D341Med (cell line): Measurements from ENCODE around the gene PABPN1.
"Not testable (repeated sequence)": the region's sequence is repeated elsewhere in the genome, so short reads cannot be mapped to it uniquely, and the experiment has no call there.

ENCODE experiments used
- DNase-seq: peaks from one replicate; pipeline ENCODE4 v3.0.0; 2012; ENCODE audit warnings: low spot score

PABPN1 gene

DNA sequence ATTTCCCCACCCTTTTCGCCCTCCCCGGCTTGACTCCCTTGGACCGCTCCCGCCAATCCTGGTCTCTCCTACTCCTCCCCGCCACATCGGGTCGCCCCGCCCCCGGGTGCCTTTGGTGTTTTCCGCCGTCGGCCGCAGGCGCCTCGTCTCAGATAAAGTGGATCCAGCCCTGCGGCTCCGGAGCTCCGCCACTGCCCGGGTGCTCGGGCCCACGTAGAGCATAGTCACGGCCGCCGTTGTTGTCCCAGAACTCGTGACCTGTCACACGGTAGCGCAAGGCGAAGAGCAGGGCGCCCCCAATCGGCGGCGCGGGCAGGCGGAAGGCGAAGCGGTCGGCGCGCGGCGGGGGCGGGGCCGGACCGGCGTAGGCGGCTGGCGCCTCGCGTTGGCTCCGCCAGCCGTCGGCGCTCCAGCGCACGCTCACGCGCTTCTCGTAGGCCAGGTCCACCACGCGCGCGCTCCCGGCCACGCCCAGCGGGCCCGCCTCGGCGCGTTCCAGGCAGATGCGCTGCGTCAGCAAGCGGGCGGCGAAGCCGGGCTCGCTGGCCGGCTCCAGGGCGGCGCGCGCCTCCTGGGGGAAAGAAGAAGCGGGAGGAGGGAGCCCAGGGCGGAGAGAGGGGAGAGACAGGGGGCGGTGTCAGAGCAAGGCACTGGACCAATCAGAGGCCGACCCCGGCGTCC is 19.8 kb upstream of the PABPN1 start:
- peak; percentile 97 for DNase-seq

- no peak for DNase-seq
These were observed 19.3 kb upstream of the PABPN1 start for GRCh38 chr14:23301969-23302289.

GRCh38 chr14:23302290-23303225 is 18.7 kb upstream of the PABPN1 start, which contains the start of gene PPP1R3E:
Gene PPP1R3E, minus strand, starts transcription at chr14:23302859. Its CDS starts 283 bp downstream, at chr14:23302576.
- peak; percentile 75 for DNase-seq

DNA sequence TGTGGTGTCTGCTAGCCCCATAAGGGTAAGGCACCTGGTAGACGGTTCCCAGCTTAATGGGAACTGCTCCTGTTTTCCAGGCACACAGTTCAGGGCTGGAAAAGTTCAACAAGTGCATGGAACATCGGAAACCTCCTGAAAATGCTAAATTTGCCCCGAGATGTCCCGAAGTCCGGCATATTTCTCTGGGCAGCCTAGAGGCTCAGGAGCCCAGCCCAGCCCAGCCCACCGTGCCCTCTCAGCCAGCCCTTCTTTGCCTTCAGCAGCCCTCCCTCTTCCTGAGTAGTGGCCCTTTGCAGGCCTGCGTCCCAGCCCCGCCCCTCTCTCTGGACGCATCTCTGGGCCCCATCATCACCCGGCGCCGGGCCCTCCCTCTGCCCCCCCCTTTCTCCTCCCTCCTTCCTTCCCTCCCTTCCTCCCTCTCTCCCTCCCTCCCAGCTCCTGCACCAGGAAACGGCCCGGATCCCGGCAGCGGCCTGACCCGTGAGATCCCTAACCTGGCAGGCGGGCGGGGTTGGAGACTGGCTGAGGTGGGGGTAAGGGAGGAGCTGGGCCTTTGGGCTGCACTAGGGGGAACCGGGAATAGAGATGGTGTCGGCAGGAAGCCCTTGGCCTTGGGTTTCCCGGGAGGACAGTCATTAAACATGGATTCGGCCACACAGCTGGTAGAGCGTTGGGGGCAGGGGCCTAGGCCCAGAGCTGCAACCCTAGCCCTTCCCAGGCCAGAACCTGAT is 14.7 kb upstream of the PABPN1 start, which contains the start of gene BCL2L2:
BCL2L2 (plus strand) TSS at position 422 of the 734 bp plus-strand sequence. CDS start 935 bp downstream, outside the sequence.
- DNase-seq = peak; percentile 88

GRCh38 chr14:23307146-23307530 is 14.1 kb upstream of the PABPN1 start:
- DNase-seq = no peak

DNA sequence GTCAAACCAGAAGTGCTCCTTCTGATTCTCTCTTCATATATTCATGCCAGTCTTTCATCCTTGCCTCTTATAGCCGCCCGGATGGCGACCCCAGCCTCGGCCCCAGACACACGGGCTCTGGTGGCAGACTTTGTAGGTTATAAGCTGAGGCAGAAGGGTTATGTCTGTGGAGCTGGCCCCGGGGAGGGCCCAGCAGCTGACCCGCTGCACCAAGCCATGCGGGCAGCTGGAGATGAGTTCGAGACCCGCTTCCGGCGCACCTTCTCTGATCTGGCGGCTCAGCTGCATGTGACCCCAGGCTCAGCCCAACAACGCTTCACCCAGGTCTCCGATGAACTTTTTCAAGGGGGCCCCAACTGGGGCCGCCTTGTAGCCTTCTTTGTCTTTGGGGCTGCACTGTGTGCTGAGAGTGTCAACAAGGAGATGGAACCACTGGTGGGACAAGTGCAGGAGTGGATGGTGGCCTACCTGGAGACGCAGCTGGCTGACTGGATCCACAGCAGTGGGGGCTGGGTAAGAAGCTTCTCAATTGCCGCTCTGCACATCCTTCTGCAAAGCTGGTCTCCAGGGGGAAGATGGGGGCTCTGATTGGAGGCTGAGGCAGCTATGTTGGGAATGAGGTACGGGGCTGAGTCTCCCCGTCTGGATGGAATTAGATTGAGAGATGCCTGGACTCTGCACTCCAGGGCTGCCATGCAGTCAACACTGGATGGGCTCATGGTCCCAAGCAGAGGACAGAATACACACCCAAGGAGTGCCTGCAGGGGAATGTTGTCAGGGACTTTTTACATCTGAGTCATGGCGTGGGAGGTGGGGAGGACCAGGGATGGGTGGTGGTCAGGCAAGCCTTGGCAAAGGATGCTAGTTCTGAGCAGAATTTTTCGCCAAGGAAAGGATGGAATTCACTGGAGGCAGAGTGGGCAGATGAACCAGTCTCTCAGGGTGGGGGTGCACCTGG is 13.3 kb upstream of the PABPN1 start:
- no peak for DNase-seq

GRCh38 chr14:23308721-23309445 is 12.4 kb upstream of the PABPN1 start:
- no peak for DNase-seq

- no peak for DNase-seq
These were observed 10.7 kb upstream of the PABPN1 start for GRCh38 chr14:23310546-23310945.

DNA sequence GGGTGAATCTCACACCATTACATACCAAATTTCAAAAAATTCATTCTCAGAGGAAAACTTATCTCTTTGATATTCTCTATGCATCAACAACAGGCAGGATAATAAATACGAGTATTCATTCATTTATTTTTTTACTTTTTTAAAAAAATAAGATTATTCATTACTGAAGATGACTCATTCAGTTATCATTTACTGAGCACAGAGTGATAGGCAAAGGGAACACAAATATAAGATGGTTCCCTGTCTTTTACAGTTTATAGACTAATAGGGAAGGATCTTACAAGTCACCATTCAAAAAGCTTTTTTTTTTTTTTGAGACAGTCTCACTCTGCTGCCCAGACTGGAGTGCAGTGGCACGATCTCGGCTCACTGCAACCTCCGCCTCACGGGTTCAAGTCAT is 5.0 kb upstream of the PABPN1 start:
- no peak for DNase-seq

DNA sequence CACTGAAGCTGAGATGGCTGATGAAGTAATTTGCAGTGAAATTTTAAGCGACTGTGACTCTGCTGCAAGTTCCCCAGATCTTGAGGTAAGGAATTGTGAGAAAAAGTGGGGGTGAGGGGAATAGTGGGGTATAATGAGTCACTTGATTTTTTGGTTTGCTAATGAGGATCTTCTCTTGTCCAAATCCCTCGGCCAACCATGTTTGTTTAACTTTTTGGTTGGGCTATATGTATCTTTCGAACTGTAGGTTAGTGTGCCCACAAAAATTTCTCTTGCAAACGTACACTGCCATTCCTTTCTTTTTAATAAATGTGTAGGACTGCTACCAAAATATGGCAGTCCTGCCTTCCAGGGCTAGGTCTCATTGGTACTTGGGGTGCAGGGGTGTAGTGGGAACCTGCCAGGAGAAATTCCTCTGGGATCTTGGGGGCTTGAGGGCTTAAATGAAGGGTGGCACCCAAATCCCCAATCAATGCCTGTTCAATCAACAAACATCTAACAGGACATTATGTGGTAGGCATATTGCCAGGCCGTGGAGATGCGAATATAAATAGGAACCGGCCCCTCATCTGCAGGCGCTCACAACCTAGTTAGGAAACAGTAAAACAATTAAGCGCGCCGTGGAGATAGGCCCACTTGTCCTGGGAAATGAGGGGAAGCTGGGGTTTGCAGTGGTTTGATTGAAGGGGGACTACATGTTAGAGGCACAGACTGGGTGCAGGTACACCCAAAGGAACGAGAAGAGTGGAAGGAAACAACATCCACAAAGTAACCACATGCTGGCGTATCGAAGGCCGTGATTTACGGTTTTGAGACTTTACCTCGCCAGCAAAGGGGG is 1.3 kb upstream of the PABPN1 start:
- DNase-seq = no peak

GRCh38 chr14:23321572-23322547 is 603 bp downstream of the PABPN1 start:
- peak; percentile 69 for DNase-seq

DNA sequence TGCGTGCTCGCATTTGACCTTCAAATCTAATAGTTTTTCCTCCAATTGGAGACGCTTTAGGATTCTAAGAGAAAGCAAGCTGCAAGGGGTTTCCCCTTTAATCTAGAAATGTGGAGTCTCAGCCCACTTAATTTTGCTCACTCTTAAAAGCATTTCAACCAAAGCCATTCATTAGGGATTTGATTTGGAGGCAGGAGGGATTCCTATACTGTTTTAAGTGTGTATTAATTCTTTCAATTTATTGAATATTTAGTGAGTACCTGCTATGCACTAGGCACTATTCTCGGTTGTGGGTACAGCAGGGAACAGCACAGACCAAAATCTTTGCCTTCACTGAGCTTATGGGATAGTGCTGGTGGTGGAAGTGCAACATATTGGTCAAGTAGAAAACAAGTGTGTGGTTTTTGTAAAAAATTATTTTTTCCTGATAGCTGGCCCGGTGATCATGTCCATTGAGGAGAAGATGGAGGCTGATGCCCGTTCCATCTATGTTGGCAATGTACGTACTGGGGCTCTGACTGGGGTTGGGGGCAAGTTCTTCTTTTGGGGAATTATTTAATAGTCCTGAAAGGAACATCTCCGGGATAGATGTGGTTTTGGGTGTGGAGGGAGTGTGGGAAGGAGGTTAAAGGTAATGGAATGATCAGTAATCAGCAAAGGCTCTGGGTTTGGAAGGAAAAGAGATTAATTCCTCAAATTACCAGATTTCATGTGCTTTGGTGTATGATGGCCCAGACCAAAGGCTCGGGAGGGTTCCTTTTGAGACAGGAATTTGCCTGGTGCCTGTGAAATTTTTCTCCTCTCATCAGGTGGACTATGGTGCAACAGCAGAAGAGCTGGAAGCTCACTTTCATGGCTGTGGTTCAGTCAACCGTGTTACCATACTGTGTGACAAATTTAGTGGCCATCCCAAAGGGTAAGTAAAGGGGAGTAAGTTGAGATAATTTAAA is 1.6 kb downstream of the PABPN1 start:
- DNase-seq = no peak

GRCh38 chr14:23323838-23324454 is 2.7 kb downstream of the PABPN1 start:
- no peak for DNase-seq

DNA sequence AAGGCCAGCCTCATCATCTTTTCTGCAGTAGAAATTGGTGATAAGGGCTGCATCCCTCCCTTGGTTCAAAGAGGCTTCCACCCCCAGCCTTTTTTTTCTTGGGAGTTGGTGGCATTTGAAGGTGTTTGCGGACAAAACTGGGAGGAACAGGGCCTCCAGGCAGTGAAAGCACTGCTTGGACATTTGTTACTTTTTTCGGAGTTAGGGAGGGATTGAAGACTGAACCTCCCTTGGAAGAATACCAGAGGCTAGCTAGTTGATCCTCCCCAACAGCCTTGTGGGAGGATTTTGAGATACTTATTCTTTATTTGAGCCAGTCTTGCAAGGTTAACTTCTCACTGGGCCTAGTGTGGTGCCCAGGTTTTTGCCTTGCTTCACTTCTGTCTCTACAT is 3.2 kb downstream of the PABPN1 start:
- no peak for DNase-seq

GRCh38 chr14:23324993-23325392 is 3.7 kb downstream of the PABPN1 start:
- DNase-seq = no peak

GRCh38 chr14:23325746-23326145 is 4.5 kb downstream of the PABPN1 start:
- DNase-seq = not testable (repeated sequence)
